NCI-H2171 treated with DMSO at 0.1 percent for 48 hours (cell line): Measurements from ENCODE around the gene DESI1.
"Not testable (repeated sequence)": the region's sequence is repeated elsewhere in the genome, so short reads cannot be mapped to it uniquely, and the experiment has no call there.

ENCODE experiments used
- DNase-seq: peaks from one replicate; lab custom pipeline; 2025; lab: John Stamatoyannopoulos, UW

DESI1 gene

GRCh38 chr22:41620589-41621098 is at the start of gene DESI1:
Gene DESI1 (minus strand): TSS chr22:41621043. CDS start chr22:41620839, 204 bp downstream.
- DNase-seq = peak; percentile 61

DNA sequence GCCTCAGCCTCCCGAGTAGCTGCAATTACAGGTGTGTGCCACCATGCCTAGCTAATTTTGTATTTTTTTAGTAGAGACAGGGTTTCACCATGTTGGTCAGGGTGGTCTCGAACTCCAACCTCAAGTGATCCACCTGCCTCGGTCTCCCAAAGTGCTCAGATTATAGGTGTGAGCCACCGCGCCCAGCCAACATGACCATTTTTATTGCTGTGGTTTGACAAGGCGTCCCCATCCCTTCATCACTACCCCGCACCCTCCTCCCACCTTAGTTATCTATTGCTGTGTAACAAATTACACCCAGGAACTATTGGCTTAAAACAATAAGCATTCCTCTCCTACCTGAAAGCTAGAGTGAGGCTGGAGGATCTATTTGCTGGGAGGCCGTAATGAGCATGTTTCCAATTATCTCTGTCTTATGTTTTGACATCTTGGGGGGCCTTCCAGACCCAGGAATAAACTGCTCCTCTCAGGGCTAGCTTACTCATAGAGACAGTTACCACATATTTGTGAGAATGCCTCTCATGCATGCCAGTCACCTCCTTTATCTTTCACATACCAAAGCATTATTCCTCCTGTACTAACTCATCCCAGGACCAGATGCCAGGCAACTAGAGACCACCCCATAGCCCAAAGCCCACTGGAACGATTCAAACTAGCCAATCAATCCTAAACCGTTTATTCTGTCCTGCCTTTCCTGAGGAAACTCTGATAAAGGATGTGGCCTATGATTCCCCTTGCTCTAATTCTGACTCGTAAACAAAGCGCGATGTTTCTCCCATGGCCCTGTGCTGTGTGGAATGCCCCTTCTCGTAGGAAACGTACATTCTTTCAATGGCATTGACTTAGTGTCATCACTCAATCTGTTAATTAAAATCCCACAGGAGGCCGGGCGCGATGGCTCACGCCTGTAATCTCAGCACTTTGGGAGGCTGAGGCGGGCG is 48.4 kb upstream of the DESI1 start:
- no peak for DNase-seq

GRCh38 chr22:41664951-41665350 is 44.1 kb upstream of the DESI1 start:
- no peak for DNase-seq

- no peak for DNase-seq
Measured at GRCh38 chr22:41664490-41664889, 43.6 kb upstream of the DESI1 start.

- DNase-seq = not testable (repeated sequence)
Measured at GRCh38 chr22:41663594-41663993, 42.8 kb upstream of the DESI1 start.

DNA sequence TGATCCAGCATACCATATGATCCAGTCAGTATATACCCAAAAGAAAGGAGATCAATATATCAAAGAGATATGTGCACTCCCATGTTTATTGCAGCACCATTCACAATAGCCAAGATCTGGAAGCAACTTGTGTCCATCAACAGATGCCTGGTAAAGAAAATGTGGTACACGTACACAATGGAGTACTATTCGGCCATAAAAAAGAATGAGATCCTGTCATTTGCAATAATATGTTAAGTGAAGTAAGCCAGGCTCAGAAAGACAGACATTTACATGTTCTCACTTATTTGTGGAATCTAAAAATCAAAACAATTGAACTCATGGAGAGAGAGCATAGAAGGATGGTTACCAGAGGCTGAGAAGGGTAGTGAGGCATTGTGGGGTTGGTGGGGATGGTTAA is 40.9 kb upstream of the DESI1 start:
- DNase-seq = no peak

DNA sequence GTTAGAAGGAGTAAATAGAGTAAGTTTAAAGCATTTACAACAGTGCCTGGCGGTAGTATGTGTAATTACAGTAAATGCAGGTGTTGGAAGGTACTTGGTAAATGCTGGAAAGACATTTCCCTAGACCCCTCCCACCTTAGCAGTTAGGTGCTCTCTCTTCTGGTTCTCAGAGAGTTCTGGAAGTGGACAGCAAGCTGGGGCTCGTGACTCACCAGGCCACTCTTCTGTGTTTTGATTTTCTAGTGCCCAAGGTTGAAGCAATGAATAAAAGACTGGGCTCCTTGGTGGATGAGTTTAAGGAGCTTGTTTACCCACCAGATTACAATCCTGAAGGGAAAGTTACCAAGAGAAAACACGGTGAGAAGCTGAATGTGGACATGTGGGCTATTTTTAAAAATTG is 40.2 kb upstream of the DESI1 start:
- no peak for DNase-seq

GRCh38 chr22:41660416-41660815 is 39.6 kb upstream of the DESI1 start:
- DNase-seq = no peak

DNA sequence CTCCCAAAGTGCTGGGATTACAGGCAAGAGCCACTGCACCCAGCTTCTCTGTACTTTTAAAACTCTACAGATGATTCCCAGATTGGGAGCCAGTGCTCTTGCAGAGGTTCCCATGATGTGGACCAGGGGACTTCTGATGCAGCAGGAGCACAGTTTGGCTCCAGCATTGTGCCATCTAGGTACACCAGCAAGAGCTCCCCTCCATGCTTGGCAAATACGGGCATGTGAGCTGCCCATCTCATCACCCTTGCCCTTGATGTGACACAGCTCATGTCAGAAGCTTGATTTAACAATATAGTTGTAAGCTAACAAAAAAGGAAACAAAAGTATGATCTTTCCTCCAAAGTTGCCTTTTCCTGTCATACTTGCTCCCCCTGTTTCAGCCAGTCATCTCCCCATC is 39.1 kb upstream of the DESI1 start:
- no peak for DNase-seq

DNA sequence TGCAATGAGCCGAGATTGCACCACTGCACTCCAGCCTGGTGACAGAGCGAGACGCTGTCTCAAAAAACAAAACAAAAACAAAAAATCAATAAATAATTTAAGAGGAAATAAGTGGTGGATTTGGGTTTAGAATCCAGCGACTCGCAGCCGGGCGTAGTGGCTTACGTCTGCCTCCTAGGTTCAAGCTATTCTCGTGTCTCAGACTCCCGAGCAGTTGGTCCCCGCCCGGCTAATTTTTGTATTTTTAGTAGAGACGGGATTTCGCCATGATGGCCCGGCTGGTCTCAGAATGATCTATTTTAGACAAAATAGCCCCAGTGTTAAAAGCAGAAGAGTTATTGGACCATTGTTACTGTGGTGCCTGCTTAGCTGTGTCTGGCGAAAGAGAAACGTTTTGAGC is 38.0 kb upstream of the DESI1 start:
- no peak for DNase-seq

DNA sequence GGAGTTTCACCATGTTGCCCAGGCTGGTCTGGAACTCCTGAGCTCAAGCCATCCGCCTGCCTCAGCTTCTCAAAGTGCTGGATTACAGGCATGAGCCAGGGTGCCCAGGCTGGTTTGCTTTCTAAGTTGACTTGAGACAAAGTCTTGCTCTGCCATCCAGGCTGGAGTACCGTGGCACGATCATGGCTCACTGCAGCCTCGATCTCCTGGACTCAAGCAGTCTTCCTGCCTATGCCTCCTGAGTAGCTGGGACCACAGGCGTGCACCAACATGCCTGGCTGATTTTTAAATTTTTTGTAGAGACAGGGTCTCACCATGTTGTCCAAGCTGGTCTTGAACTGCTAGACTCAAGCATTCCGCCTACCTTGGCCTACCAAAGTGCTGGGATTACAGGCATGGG is 36.9 kb upstream of the DESI1 start:
- DNase-seq = no peak

DNA sequence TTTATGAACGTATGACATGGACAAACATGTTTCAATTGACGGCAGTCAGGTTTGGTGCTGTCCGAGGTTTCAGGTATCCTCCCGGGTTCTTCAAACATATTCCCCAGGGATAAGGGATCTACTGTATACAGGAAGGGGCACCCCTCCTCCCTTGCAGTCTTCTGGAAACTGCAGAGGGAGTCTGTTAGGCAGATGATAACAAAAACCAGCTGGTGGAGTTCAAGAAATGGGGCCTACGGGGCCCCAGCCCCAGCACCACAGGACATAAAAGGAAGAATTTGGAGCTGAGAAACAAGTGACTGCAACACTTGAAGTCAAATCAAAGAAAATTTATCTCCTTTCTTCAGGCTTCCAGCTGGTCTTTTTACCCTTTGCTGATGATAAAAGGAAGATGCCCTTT is 35.7 kb upstream of the DESI1 start:
- DNase-seq = peak; percentile 30

- DNase-seq = no peak
Measured at GRCh38 chr22:41654322-41654721, 33.5 kb upstream of the DESI1 start.

DNA sequence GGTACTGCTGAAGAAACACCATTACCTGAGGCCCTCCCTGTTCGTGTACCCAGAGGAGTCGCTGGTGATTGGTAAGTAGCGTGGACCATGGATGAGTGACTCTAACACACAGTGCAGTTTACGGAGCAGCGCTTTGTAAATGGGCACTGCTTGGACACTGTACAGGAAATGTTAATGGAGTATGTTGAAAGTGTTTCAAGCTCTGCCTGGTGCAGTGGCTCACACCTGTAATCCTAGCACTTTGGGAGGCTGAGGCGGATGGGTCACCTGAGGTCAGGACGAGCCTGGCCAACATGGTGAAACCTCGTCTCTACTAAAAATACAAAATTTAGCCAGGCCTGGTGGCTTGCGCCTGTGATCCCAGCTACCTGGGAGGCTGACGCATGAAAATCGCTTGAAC is 30.0 kb upstream of the DESI1 start:
- DNase-seq = no peak

GRCh38 chr22:41650229-41650628 is 29.4 kb upstream of the DESI1 start:
- DNase-seq = no peak

DNA sequence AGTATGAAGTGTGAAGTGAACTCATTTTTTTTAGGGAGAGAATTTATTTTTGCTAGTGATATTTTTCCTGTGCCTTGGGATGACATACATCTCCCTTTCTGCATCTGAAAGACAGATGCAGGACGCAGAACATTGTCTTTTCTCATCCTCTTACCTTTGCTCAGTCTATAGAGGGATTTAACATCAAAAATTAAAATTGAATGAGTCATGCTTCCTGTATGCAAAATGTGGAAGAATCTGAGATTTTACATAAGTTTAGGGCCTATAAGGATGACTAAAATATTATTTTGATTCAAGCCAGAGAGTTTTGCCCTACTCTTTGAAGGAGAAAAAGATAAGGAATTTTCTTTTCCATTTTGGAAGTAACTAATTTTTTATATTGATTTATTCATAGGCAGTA is 27.6 kb upstream of the DESI1 start:
- DNase-seq = no peak

DNA sequence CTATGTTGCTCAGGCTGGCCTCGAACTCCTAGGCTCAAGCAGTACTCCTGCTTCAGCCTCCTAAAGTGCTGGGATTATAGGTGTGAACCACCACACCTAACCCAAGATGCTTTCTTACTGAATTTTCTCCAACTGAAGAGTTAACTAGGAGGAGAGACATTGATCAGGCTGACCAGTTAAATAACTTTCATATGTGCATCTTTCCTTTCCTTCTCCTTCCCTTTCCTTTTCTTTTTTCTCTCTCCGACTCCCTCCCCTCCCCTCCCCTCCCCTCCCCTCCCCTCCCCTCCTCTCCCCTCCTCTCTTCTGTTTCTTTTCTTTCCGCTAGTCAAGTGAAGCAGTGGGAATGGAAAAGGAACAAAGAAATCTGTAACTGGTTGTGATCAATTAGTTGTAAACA is 26.9 kb upstream of the DESI1 start:
- DNase-seq = no peak

DNA sequence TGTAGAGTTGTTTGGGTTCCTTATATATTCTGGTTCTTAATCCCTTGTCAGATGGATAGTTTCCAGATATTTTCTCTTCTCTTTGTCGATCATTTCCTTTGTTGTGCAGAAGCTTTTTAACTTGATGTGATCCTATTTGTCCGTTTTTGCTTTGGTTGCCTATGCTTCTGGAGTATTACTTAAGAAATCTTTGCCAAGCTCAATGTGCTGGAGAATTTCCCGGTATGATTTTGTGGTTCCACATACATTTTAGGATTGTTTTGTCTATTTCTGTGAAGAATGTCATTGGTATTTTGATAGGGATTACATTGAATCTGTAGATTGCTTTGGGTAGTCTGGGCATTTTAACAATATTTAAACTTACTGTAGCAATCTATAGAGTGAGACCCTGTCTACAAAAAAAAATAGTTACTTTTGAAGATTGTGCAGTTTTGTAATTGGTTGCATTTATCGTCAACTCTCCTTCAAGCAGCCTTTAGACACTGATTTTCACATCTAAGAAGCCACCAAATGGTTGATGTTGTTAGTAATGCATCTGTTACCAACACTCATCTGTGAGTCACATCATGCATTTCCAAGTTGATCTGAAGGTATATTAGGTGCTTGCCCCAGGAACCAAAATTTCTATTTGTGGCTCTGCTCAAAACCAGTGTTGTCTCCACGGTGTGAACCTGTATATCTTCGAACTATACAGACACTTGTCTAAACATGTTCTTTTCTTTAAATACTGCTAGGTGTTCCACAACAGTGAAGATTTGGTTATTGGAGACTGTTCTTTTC is 21.7 kb upstream of the DESI1 start:
- no peak for DNase-seq

DNA sequence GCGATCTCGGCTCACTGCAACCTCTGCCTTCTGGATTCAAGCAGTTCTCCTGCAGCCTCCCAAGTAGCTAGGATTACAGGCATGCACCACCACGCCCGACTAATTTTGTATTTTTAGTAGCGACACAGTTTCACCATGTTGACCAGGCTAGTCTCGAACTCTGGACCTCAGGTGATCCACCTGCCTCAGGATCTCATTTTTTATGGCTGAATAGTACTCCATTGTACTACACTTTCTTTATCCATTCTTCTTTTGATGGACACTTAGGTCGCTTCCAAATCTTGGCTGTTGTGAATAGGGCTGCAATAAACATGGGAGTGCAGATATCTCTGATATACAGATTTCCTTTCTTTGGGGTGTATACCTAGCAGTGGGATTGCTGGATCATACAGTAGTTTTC is 21.0 kb upstream of the DESI1 start:
- DNase-seq = no peak

- no peak for DNase-seq
Measured at GRCh38 chr22:41638748-41639147, 17.9 kb upstream of the DESI1 start.

GRCh38 chr22:41638124-41638523 is 17.3 kb upstream of the DESI1 start:
- no peak for DNase-seq

DNA sequence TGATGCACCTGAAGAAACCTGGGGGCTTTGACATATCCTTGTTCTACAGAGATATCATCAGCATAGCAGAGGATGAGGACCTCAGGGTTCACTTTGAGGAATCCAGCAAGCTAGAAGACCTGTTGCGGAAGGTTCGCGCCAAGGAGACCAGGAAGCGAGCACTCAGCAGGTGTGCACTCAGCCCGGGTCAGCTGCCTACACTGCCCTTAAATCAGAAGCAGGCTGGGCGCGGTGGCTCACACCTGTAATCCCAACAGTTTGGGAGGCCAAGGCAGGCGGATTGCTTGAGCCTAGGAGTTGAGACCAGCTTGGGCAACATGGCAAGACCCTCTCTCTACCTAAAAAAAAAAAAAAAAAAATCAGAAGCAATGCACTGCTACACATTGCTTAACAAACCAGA is 16.8 kb upstream of the DESI1 start:
- DNase-seq = not testable (repeated sequence)

- DNase-seq = no peak
Measured at GRCh38 chr22:41636467-41636866, 15.6 kb upstream of the DESI1 start.
